Measurements from ENCODE around the gene OR52H1.

The OR52H1 gene

DNA sequence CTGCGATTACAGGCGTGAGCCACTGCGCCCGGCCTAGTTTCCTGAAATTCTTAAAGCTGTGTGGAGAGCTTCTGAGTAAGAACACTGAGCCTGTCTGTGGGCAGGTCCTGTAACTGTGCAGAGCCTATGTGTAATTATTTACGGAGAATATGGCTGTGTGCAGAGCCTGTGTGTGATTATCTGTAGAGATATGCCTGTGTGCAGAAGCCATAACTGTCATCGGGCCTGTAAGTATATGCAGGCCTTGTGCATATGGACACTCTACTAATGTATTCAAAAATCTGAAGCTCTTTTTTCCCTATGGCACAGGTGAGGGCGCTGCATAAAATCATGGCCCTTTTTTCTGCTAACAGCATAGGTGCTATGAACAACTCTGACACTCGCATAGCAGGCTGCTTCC lies 32.2 kb upstream of the OR52H1 start, which contains the start of gene OR52B6:
Gene OR52B6 (plus strand): TSS at position 301 of the 400 bp plus-strand sequence. CDS start 0 bp downstream, at position 301.
- H3K27ac ChIP-seq, result no peak within 1 kb of the TSS
- TF ChIP-seq, protein P1, sequence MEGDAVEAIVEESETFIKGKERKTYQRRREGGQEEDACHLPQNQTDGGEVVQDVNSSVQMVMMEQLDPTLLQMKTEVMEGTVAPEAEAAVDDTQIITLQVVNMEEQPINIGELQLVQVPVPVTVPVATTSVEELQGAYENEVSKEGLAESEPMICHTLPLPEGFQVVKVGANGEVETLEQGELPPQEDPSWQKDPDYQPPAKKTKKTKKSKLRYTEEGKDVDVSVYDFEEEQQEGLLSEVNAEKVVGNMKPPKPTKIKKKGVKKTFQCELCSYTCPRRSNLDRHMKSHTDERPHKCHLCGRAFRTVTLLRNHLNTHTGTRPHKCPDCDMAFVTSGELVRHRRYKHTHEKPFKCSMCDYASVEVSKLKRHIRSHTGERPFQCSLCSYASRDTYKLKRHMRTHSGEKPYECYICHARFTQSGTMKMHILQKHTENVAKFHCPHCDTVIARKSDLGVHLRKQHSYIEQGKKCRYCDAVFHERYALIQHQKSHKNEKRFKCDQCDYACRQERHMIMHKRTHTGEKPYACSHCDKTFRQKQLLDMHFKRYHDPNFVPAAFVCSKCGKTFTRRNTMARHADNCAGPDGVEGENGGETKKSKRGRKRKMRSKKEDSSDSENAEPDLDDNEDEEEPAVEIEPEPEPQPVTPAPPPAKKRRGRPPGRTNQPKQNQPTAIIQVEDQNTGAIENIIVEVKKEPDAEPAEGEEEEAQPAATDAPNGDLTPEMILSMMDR (conservative IDR thresholded peaks at IDR 0.05), result no peak

DNA sequence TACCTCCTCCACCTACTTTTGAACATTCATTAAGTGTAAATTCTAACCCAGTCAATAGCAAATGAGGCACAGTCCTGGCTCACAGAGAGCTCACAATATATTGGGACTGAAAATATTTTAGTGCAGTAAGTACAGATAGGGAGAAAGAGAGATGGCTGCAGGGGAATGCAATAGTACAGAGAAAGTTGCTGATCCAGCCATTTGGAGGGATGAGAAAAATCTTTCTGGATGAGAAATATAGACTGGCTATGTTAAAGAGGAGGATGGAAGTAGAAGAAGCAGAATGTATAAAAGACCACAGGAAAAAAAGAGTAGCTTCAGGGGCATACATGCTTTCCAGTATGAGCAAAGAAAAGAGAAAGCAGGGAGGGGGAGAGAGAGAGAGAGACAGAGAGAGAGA lies 28.8 kb upstream of the OR52H1 start:
- TF ChIP-seq, protein P1 (conservative IDR thresholded peaks at IDR 0.05), result no peak

DNA sequence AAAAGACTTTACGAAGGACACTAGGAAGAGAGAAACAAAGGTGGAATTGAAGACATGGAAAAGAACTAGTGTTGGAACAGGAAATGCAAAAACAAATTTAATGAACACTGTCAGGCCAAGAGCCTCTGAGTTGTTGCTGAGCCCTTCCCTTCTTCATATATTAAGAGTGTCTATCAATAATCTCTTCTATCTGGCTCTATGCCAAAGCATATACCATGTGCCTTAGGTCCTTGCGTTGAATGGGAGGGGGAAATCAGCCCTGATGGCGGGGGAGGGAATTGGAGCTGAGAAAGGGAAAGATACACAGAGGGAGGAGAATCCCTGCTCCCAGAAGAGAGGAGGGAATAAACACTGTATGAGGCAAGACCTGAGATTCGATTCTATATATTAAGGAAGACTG lies 26.8 kb upstream of the OR52H1 start:
- H3K27ac ChIP-seq, result no peak overlapping the region
- TF ChIP-seq, protein P1 (conservative IDR thresholded peaks at IDR 0.05), result no peak

More for the DNA sequence above, 28.8 kb upstream of the OR52H1 start:
- no peak overlapping the region for H3K27ac ChIP-seq

DNA sequence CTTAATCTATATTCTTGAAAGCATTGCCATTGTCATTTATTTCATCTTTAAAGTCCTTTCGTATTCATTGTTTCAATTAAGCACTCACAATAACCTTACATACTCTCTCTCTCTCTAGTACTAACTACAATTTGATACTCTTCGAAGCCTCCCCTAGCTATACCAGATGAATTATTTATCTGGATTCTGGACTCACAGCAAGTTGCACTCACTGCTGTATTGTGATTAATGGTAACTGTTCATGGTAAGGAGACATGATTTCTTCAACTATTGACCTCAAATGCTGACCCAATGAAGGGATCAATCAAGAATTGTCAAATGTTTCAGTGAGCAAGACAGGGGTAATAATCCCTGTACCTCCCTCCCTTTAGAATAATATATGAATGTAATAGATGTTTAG lies 26.3 kb upstream of the OR52H1 start:
- TF ChIP-seq, protein P1 (conservative IDR thresholded peaks at IDR 0.05), result no peak
- no peak overlapping the region for H3K27ac ChIP-seq

- TF ChIP-seq, protein P1 (conservative IDR thresholded peaks at IDR 0.05), result no peak
- no peak overlapping the region for H3K27ac ChIP-seq
These were observed 16.1 kb upstream of the OR52H1 start for GRCh38 chr11:5564259-5565019.

DNA sequence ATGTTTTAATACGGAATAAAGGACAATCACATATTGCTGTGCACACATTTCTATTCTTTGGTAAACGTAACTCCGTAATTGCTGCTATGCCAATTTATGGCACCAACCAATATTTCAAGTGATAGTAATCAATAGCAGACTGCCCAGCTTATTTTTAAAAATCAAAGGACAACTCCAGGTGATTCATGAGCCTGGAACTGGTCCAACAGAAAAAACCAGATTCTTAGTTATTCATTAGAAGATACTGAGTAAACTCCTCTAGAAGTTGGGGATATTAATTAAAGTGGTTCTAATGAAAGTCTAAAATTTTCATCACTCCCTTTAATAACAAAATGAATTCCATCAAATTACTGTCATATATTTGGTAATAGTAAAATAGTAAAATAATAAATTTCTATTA lies 9.4 kb upstream of the OR52H1 start:
- TF ChIP-seq, protein P1 (conservative IDR thresholded peaks at IDR 0.05), result no peak
- no peak overlapping the region for H3K27ac ChIP-seq

DNA sequence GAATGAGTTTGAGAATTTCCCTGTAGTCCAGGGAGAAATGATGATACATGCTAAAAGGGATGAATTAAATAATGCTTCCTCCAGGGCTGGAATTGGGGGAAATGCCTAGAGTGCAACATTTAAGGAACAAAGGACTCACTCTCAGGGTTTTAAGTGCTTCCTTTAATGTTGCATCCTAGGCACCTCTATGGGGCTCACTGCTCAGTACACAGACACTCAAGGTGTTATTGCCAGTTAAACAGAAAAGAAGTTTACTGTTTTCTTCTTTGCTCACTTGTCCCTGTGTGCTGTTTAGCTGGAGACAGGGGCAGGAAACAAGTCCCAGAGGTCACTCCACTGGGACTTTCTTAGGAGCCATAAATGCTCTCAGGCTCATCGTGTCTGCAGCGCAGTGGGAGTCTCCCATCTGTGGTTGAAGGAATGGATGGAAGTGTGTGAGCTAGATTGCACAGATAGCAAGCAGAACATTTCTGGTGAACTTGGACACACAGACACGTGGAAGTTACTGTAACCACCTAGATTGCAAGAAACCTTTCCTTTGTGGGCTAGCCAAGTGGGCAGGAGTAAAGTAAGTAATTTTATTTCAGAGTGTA lies 8.4 kb upstream of the OR52H1 start:
- H3K27ac ChIP-seq, result no peak overlapping the region
- TF ChIP-seq, protein P1 (conservative IDR thresholded peaks at IDR 0.05), result no peak

Measured in VCaP (cell line).